Fibroblast of pulmonary artery (primary cell): ENCODE results near the gene CLDN24.

Experiments used
- DNase-seq: peaks from one replicate; pipeline ENCODE4 v3.0.0-alpha.2; 2010; ENCODE audit warnings: low read depth
- H3K4me3 ChIP-seq: replicated peaks from 2 replicates; pipeline ENCODE4 v1.5.1; 2011; ENCODE audit warnings: low read depth, mild to moderate bottlenecking, control low read depth, low read length, moderate library complexity
- TF ChIP-seq, protein P1 (sequence below): IDR thresholded peaks from 2 replicates; pipeline ENCODE4 v1.5.1; 2011; ENCODE audit warnings: mild to moderate bottlenecking, control low read depth, low read length, inconsistent platforms; ENCODE audit errors: missing control alignments

The CLDN24 gene

DNA sequence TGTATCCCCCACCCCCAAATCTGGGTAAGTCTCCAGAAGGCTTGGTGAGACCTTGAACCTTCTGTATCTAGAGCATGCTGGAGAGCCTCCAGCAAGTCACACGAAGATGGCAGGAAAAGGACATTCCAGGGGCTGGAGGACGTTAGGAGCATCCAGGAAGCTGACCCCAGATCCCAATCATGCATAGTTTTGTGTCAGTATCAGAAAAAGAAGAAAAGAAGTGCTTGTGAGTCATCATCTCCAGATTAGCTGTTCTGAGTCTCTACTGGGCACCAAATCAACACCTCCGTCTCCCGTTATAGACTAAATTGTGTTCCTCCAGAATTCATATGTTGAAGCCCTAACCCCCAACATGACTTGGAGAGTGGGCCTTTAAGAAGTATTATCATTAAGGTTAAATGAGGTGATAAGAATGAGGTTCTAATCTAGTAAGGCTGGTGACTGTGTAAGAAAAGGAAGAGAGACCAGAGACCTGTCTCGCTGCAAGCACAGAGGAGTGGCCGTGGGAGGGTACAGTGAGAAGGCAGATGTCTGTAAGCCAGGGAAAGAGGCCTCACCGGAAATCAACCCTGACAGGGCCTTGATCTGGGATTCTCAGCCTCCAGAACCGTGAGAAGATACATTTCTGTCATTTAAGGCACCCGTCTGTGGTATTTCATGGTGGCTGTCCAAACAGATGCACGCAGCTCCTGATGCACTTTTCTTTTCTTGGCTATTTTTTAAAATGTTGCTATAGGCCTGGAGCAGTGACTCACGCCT lies 38.1 kb upstream of the CLDN24 start:
- no peak overlapping the region for H3K4me3 ChIP-seq
- DNase-seq = peak; percentile 70
- TF ChIP-seq, protein P1, sequence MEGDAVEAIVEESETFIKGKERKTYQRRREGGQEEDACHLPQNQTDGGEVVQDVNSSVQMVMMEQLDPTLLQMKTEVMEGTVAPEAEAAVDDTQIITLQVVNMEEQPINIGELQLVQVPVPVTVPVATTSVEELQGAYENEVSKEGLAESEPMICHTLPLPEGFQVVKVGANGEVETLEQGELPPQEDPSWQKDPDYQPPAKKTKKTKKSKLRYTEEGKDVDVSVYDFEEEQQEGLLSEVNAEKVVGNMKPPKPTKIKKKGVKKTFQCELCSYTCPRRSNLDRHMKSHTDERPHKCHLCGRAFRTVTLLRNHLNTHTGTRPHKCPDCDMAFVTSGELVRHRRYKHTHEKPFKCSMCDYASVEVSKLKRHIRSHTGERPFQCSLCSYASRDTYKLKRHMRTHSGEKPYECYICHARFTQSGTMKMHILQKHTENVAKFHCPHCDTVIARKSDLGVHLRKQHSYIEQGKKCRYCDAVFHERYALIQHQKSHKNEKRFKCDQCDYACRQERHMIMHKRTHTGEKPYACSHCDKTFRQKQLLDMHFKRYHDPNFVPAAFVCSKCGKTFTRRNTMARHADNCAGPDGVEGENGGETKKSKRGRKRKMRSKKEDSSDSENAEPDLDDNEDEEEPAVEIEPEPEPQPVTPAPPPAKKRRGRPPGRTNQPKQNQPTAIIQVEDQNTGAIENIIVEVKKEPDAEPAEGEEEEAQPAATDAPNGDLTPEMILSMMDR = no peak

- TF ChIP-seq, protein P1 = no peak
- no peak for DNase-seq
- H3K4me3 ChIP-seq = no peak overlapping the region
Observed at GRCh38 chr4:183358215-183358755, 36.1 kb upstream of the CLDN24 start.

DNA sequence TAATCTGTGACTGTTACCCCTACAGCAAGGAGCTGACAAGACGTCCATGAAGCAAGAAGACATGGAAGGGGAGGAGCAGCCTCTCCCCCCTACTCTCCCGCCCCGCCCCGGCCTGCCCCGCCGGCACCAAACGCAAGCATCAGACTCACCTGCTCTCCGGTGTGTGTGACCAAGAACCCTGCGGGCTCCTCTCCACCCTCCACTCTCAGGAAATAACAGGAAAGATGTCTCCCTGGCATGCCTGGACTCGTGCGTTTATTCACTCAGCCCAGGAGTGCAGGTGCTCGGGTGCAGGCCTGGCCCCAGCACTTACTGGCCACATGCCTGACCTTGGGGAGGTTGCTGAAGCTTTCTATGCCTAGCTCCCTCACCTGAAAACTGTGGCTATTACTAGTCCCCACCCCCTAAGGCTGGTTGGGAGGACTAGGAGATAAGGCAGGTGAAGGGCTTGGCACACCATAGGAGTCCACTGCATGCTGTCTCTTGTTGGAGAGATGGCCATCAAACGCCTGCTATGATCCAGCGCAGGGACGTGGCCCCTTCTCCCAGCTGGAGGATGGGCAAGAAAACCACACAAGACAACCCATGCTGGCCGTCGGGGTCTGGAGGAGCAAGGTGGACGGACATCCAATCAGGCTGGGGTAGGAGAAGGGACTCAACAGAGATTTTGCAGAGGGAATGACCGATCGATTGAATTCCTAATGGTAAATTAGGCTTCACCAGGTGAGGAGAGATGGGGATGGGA lies 34.9 kb upstream of the CLDN24 start:
- TF ChIP-seq, protein P1 = no peak
- no peak for DNase-seq

DNA sequence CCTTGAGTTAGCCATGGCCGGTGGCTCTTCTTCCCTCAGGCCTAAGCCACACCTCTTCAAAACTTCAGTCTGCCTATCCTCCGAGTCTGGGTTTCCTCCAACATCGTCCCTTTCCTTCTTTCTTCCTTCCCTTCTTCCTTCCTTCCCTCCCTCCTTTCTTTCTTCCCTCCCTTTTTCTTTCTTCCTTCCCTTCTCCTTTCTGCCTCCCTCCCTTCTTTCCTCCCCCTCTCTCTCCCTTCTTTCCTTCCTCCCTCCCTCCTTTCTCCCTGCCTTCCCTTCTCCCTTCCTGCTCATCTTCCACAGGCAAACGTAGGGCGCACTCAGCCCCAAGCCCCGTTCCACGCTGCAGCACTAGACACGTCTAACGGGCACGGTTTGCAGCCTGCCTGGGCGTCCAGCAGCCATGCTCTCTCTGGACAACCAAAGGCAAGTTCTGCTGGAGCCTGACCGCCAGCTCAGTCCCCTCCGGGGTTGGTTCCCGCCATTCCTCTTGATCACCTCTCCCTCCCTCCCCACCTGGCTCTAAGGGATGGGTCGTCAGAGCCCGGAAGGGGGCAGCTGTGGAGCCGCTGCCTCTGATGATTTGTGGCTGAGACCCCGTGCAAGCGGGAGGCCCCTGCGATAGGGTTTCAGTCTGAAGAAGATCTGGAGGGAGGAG lies 34.1 kb upstream of the CLDN24 start:
- TF ChIP-seq, protein P1 = no peak
- no peak overlapping the region for H3K4me3 ChIP-seq
- DNase-seq = no peak

More for the DNA sequence above, 34.9 kb upstream of the CLDN24 start:
- no peak overlapping the region for H3K4me3 ChIP-seq

DNA sequence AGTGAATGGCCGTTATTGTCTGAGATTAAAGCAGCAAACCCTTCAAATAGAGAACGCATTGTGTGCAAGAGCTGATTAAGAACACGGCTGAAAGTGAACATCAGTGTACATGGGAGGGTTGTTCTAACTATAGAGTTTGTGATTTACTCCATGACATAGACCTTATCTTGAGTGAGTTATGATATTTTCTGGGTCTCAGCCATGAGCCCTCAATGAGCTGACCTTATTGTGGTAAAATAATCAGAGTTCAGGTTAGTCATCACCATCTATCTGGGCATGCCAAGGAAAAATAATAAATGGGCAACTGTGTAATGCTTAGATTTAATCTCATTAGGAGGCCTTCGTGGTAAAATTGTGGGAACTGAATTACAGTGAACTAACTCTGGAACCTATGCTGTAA lies 33.2 kb upstream of the CLDN24 start:
- peak; percentile 77 for DNase-seq
- TF ChIP-seq, protein P1 = no peak
- no peak overlapping the region for H3K4me3 ChIP-seq

DNA sequence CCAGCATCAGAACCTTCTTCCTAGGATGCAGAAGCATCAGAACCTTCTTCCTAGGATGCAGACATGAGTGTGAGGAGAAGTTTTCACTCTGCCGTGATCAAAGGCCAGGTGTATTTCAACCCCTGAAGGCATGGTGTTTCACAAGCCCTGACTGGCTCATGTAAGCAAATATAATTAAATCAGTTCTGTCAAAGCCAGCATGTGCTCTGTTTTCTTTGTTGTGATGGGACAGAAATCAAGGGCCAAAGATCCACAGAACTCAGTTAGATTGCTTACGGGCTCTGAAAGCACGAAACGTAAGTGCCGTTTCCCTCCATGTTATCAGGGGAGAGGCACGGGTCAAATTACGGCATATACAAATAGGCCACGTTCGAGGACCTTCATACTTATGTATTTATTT lies 32.0 kb upstream of the CLDN24 start:
- H3K4me3 ChIP-seq = no peak overlapping the region
- DNase-seq = no peak
- TF ChIP-seq, protein P1 = no peak
